ENCODE measurements around the gene SLC38A10.

DNA sequence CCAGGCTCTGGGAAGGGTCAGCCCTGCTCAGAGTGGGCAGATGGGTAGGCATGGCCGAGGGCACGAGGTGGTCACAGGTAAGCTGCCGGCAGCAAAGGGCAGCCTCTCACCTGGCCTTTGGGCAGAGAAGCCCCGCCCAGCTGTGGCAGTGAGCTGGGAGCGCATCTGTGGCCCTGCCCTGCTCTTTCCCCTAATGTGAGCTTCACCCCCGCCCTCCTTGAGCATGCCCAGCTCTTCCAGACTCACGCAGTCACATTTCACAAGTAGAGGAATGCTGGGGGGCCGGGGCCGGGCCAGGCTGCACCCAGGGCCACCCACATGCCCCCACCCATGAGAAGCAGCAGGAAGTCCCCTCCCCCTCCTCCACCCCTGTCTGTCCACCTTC is 40.7 kb upstream of the SLC38A10 start:
- TF ChIP-seq, protein P1, sequence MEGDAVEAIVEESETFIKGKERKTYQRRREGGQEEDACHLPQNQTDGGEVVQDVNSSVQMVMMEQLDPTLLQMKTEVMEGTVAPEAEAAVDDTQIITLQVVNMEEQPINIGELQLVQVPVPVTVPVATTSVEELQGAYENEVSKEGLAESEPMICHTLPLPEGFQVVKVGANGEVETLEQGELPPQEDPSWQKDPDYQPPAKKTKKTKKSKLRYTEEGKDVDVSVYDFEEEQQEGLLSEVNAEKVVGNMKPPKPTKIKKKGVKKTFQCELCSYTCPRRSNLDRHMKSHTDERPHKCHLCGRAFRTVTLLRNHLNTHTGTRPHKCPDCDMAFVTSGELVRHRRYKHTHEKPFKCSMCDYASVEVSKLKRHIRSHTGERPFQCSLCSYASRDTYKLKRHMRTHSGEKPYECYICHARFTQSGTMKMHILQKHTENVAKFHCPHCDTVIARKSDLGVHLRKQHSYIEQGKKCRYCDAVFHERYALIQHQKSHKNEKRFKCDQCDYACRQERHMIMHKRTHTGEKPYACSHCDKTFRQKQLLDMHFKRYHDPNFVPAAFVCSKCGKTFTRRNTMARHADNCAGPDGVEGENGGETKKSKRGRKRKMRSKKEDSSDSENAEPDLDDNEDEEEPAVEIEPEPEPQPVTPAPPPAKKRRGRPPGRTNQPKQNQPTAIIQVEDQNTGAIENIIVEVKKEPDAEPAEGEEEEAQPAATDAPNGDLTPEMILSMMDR (IDR thresholded peaks at IDR 0.05 in 4 of 5, conservative IDR thresholded peaks at IDR 0.05 in 1 of 5), result no peak
- no peak for TF ChIP-seq POLR2A (IDR thresholded peaks at IDR 0.05)
